ENCODE data around the gene HDHD2. TPM values are rescaled to one million over a fixed set of nuclear protein-coding genes. Genes with fewer than 3 reads are reported as not detected.
"Not testable (repeated sequence)": the region's sequence is repeated elsewhere in the genome, so short reads cannot be mapped to it uniquely, and the experiment has no call there.

The HDHD2 gene
- 15.0 TPM for total RNA-seq (2013)
- polyA plus RNA-seq (10 to 100 TPM; 10.6 to 38.1 (median 30.6) TPM), polyA minus RNA-seq (5.0 and 7.5 TPM in 2 replicates), total RNA-seq (1.4 to 7.4 (median 5.2) reads per million in 11 experiments)

GRCh38 chr18:47150029-47150823 is at the start of gene HDHD2:
Gene HDHD2 (minus strand): TSS chr18:47150500. CDS start chr18:47136439, 14,061 bp downstream.
- peaks cover 31% of the 10 kb centered on the region for H3K4me1 Mint-ChIP-seq

GRCh38 chr18:47195961-47196360 is 45.7 kb upstream of the HDHD2 start:
- intact Hi-C loops (cut with micrococcal nuclease) = not testable (repeated sequence)
- H3K27ac Mint-ChIP-seq = peak overlapping the region in 1 of 7 donors; percentile 17

More at GRCh38 chr18:47150029-47150823, at the start of gene HDHD2:
- H3K36me3 ChIP-seq (replicated peaks in 1 of 2; ENCODE audit: control insufficient read depth in 1 of 2, insufficient read depth in 2 of 2, low read length in 2 of 2) = peaks cover 4 to 17% of the 10 kb centered on the region in 2 donors
- peak within 1 kb of the TSS; percentile 86 for H2AFZ ChIP-seq (ENCODE audit: insufficient read depth, low read depth, low read length, poor library complexity, severe bottlenecking)
- H3K9ac ChIP-seq (ENCODE audit: insufficient read depth, low read length, poor library complexity, severe bottlenecking) = peak within 1 kb of the TSS; percentile 76
- DNase-seq = peak; percentile 38 to 64 (median 48)
- H3K79me2 ChIP-seq (ENCODE audit: insufficient read depth, low read length) = peaks cover 40% of the 10 kb centered on the region
- peak within 1 kb of the TSS; percentile 65 to 76 for H3K27ac ChIP-seq (ENCODE audit: low read depth in 1 of 2, low read length in 2 of 2)
- Mint-ChIP-seq H3K4me3 (peak within 1 kb of the TSS; percentile 97 to 100), H3K27ac (peak within 1 kb of the TSS; percentile 87 to 97 (median 93)), H3K36me3 (peaks cover 20 to 23% of the 10 kb centered on the region in 2 donors), H3K9me3 (no peaks in the 10 kb centered on the region), H3K27me3 (ENCODE audit: low read depth in 3 of 3) (no peaks in the 10 kb centered on the region)
- H3K9me3 ChIP-seq (replicated peaks in 1 of 2; ENCODE audit: control insufficient read depth in 1 of 2, insufficient read depth in 1 of 2, low read length in 2 of 2) = no peaks in the 10 kb centered on the region
- H3K4me3 ChIP-seq (replicated peaks in 1 of 3; ENCODE audit: low read depth in 2 of 3, low read length in 3 of 3) = peak within 1 kb of the TSS; percentile 80 to 96 (median 88)
- peaks cover 29% of the 10 kb centered on the region for H4K20me1 ChIP-seq (ENCODE audit: insufficient read depth, low read length)
- peak within 1 kb of the TSS; percentile 78 for H3K4me2 ChIP-seq (replicated peaks; ENCODE audit: extremely low read depth, low read length, poor library complexity, severe bottlenecking)
- peaks cover 14 to 17% of the 10 kb centered on the region in 2 donors for H3K4me1 ChIP-seq (ENCODE audit: control insufficient read depth in 1 of 2, insufficient read depth in 2 of 2, low read length in 2 of 2)
- intact Hi-C loops (cut with micrococcal nuclease) = no loop called here
- TF ChIP-seq CTCF (IDR thresholded peaks at IDR 0.05) = no peak
- WGBS (ENCODE audit: insufficient coverage) = 0% methylated on average over 70 of the region's 70 CpGs
- no peaks in the 10 kb centered on the region for H3K27me3 ChIP-seq (ENCODE audit: control insufficient read depth in 2 of 2, insufficient read depth in 2 of 2, low read length in 2 of 2)

More at GRCh38 chr18:47195961-47196360, 45.7 kb upstream of the HDHD2 start:
- not testable (repeated sequence) for H4K20me1 ChIP-seq (ENCODE audit: insufficient read depth, low read length); H3K4me3 ChIP-seq (replicated peaks in 1 of 3; ENCODE audit: low read depth in 2 of 3, low read length in 3 of 3); H3K9me3 ChIP-seq (replicated peaks in 1 of 2; ENCODE audit: control insufficient read depth in 1 of 2, insufficient read depth in 1 of 2, low read length in 2 of 2); H3K27me3 ChIP-seq (ENCODE audit: control insufficient read depth in 2 of 2, insufficient read depth in 2 of 2, low read length in 2 of 2); H3K36me3 ChIP-seq (replicated peaks in 1 of 2; ENCODE audit: control insufficient read depth in 1 of 2, insufficient read depth in 2 of 2, low read length in 2 of 2); H3K27ac ChIP-seq (ENCODE audit: low read depth in 1 of 2, low read length in 2 of 2); H3K4me1 Mint-ChIP-seq; H3K4me1 ChIP-seq (ENCODE audit: control insufficient read depth in 1 of 2, insufficient read depth in 2 of 2, low read length in 2 of 2); DNase-seq; H3K4me2 ChIP-seq (replicated peaks; ENCODE audit: extremely low read depth, low read length, poor library complexity, severe bottlenecking); H3K9ac ChIP-seq (ENCODE audit: insufficient read depth, low read length, poor library complexity, severe bottlenecking); H3K4me3 Mint-ChIP-seq; H3K79me2 ChIP-seq (ENCODE audit: insufficient read depth, low read length); H3K36me3 Mint-ChIP-seq; H2AFZ ChIP-seq (ENCODE audit: insufficient read depth, low read depth, low read length, poor library complexity, severe bottlenecking)
- WGBS (ENCODE audit: insufficient coverage) = no CpG with 5 or more reads among the region's 3 CpGs
- peaks cover 1 to 10% (median 6%) of the 10 kb centered on the region in 7 donors for H3K9me3 Mint-ChIP-seq
- H3K27me3 Mint-ChIP-seq (ENCODE audit: low read depth in 3 of 3) = peaks cover 9 to 21% (median 14%) of the 10 kb centered on the region in 3 donors
